VCaP (cell line): ENCODE results near the gene CILP.
"Not testable (repeated sequence)": the region's sequence is repeated elsewhere in the genome, so short reads cannot be mapped to it uniquely, and the experiment has no call there.

Experiments used
- H3K27ac ChIP-seq: fragments of 450-650 bp; 2 replicates; pipeline ENCODE4 v1.5.1; 2017
- TF ChIP-seq, protein P1 (sequence below): fragments of 450-650 bp; conservative IDR thresholded peaks from 2 replicates; pipeline ENCODE4 v1.5.1; 2017; ENCODE audit warnings: mild to moderate bottlenecking, moderate library complexity

Gene CILP

DNA sequence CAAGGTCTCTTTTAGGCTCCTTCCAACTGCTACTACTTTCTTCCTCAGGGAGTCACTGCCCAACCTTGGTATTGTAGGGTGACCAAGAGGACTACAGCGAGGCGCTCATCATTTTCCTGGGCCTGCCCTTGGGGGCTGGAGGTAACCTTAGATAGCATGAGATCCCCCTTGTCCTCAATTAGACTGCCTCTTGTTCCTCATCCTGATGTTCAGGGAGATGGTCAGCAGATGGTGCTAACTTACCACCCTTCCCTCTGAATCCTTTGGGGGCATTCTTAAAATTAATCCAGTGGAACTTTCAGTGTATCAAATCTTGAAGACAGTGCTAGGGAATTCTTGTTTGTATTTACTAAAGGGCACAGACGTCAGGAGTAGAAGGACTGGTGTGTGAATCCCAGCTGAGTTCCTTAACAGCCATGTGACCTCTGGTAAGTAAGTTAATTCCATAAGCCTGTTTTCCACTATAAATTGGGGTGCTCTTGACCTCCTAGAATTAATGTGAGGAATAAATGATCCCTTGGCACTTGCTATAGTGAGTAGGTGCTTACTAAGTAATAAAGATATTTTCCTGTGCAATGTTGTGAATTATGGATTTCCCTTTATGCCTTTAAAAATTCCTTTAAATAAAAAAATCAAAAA lies 22.1 kb downstream of the CILP start:
- TF ChIP-seq, protein P1, sequence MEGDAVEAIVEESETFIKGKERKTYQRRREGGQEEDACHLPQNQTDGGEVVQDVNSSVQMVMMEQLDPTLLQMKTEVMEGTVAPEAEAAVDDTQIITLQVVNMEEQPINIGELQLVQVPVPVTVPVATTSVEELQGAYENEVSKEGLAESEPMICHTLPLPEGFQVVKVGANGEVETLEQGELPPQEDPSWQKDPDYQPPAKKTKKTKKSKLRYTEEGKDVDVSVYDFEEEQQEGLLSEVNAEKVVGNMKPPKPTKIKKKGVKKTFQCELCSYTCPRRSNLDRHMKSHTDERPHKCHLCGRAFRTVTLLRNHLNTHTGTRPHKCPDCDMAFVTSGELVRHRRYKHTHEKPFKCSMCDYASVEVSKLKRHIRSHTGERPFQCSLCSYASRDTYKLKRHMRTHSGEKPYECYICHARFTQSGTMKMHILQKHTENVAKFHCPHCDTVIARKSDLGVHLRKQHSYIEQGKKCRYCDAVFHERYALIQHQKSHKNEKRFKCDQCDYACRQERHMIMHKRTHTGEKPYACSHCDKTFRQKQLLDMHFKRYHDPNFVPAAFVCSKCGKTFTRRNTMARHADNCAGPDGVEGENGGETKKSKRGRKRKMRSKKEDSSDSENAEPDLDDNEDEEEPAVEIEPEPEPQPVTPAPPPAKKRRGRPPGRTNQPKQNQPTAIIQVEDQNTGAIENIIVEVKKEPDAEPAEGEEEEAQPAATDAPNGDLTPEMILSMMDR: peak; percentile 88
- no peak overlapping the region for H3K27ac ChIP-seq

DNA sequence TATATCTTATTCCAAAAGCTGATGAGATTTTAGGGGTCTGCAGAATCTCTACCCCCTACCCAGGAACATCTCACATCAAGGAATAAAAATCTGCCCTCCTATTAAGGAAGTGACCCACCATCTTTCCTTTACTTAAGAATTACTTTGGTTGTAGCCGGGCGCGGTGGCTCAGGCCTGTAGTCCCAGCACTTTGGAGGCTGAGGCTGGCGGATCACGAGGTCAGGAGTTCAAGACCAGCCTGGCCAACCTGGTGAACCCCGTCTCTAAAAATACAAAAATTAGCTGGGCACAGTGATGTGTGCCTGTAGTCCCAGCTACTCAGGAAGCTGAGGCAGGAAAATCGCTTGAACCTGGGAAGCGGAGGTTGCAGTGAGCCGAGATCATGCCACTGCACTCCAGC lies 22.8 kb downstream of the CILP start:
- not testable (repeated sequence) for H3K27ac ChIP-seq

DNA sequence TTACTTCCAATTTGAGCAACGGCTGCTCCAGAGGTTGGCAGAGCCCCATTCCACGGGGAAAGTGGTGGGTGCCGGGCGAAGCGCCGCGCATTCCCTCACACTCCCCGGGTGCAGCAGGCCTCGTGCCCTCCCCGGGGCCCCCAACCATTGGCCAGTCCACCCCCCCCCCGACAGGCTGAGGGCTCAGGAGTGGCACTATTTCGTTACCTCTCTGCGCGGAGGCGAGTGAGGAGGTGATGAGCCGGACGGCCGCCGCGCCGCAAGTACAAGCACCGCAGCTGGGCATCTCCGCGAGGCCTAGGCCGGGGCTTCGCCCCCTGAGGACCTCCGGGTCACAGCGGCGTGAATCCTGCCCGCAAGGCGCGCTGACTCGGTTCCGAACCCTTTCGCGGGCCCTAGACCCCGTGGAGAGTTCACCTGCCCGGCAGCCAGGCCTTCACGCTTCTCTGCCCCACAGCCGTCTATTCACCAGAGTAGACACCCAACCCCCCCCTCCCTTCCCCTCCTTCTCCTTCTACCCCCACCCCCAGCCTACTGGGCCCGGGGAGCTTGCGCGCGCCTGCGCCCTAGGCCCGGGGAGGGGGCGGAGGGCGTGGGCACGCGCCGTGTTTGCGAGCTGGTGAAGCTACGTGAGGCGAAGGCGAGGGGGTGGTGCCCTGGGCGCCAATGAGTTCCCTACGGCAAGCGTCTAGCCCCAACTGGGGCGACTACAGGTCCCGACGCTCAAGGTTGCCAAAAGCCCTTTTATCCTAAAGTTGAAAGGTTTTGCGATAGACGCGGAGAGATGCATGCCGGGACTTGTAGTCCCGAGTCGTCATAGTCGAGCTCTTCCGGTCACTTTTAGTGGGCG lies 26.2 kb downstream of the CILP start, which contains the start of gene CLPX:
Gene CLPX, minus strand, starts transcription at position 475 of the 850 bp plus-strand sequence. Its CDS starts 189 bp downstream, at position 286.
- peak within 1 kb of the TSS; percentile 96 for H3K27ac ChIP-seq
- TF ChIP-seq, protein P1: no peak

DNA sequence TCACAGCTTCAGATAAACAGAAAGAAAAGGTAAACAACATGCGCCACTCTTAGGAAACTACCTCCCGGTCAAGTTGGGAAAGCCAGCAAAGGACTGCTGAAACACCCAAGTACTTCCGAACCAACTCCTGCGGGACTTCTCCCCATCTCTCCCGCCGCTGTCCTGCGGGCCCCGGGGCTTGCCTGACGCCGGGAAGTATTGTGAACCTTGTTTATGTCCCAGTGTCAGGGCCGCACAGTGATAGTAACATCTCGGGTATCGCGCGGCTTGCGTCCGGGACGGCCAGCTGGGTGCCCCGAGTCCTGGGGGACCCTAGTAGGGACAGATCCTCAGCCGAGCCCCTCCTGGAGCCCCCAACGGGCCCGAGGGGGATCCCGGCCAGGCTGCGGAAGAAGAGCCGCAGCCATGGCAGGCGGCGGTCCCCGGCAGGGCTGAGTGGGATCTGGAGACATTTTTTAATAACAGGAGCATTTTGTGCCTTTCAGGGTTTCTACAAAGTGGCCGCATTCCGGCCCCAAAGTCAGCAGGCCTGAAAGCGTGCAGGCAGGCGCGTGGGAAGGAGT lies 26.9 kb downstream of the CILP start:
- H3K27ac ChIP-seq: peak overlapping the region; percentile 96
- TF ChIP-seq, protein P1: no peak

DNA sequence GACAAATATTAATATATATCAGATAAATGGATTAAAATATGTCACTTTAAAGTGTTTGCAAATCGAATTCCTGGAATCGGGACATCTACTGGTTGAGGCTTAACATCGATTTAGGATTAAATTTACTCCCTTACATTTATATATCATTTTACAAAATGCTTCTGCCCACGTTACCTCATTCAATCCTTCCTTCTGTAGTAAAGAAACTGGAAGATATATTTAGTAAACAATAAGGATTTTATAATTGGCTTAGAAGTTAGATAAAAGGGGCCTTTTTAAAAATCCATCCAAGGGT lies 27.5 kb downstream of the CILP start:
- H3K27ac ChIP-seq: peak overlapping the region; percentile 96
- TF ChIP-seq, protein P1: peak; percentile 24; the same call in 1 of the 2 replicates

DNA sequence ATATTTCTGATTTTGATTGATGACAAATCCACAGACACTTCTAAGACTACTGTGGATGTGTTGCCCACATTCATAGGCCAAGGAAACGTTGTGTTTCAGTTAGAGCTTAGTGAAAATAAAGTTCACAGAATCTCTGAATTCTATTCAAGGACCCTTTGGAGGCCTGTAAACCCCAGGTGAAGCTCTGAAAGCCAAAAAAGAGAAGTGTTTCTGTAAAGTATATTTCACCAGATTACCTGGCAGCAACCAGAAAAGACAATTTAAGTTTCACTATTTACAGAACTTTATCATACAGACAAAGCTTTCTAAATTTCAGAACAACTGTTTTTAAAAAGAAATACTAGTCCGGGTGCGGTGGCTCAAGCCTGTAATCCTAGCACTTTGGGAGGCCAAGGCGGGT lies 28.7 kb downstream of the CILP start:
- TF ChIP-seq, protein P1: no peak
- H3K27ac ChIP-seq: peak overlapping the region; percentile 96

DNA sequence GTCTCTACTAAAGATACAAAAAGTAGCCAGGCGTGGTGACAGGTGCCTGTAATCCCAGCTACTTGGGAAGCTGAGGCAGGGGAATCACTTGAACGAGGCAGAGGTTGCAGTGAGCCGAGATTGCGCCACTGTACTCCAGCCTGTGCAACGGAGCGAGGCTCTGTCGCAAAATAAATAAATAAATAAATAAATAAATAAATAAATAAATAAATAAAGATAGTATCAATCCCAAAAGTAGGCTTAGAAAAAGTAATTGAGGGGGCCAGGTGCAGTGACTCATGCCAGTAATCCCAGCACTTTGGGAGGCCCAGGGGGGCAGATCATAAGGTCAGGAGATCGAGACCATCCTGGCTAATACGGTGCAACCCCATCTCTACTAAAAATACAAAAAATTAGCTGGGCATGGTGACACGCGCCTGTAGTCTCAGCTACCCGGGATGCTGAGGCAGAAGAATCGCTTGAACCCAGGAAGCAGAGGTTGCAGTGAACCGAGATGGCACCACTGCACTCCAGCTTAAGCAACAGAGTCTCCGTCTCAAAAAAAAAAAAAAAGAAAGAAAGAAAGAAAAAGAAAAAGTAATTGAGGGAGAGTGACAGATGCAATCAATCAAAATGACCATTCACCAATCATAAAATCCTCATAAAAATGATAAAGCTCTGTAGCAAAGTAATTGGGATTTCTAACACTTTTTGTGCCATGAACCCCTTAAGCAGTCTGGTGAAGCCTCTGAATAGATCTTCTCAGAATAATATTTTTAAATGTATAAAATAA lies 29.5 kb downstream of the CILP start:
- H3K27ac ChIP-seq: peak overlapping the region; percentile 96; the same call in 1 of the 2 replicates

DNA sequence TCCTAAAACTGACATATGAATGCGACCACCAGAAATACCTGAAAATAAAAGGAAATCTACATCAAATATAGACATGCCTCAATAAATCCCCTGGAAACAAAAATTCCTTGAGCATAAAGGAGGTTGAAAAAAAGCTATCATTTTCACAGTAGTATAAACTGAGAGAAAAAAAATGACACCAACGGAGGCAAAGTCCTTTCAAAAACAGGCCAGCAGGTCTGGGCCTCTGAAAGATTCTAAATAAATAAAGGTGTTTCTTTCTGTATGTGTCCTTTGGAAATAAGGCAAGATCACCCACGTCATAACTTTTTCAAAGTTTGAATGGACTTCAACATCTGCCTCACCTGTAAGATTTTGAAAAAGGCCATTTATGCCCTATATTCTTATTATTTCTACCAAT lies 31.1 kb downstream of the CILP start:
- H3K27ac ChIP-seq: no peak overlapping the region
- TF ChIP-seq, protein P1: no peak
